Lung (tissue), 12 donors: ENCODE results near the gene MTX2. TPM values are rescaled to one million over a fixed set of nuclear protein-coding genes. Genes with fewer than 3 reads are reported as not detected.

Experiments used
- ATAC-seq: fragments of 200-7000 bp; cut with Tn5 transposase; one replicate; pipeline ENCODE4 v1.9.1; 2020; ENCODE audit warnings: moderate number of reproducible peaks; ENCODE audit not compliant: insufficient read depth, low FRiP score
- DNase-seq, 3 donors: peaks; one replicate each; pipeline ENCODE4 v3.0.0-alpha.2; 2013 to 2017
- H3K27ac ChIP-seq, 2 donors: one replicate each; pipeline ENCODE4 v1.5.1; 2013; ENCODE audit warnings: mild to moderate bottlenecking in 2 of 2, moderate library complexity in 2 of 2, control low read depth in 1 of 2, inconsistent platforms in 1 of 2, low read depth in 1 of 2, low read length in 1 of 2
- H3K27me3 ChIP-seq, 3 donors: one replicate each; pipeline ENCODE4 v1.5.1; 2013; ENCODE audit warnings: low read length in 2 of 3; ENCODE audit not compliant: control insufficient read depth in 3 of 3, insufficient read depth in 3 of 3
- H3K36me3 ChIP-seq, 4 donors: one replicate each; pipeline ENCODE4 v1.5.1; 2013; ENCODE audit warnings: low read length in 4 of 4, mild to moderate bottlenecking in 1 of 4, moderate library complexity in 1 of 4; ENCODE audit not compliant: control insufficient read depth in 4 of 4, insufficient read depth in 4 of 4
- H3K4me1 ChIP-seq, 5 donors: one replicate each; pipeline ENCODE4 v1.5.1; 2013; ENCODE audit warnings: low read length in 5 of 5, mild to moderate bottlenecking in 2 of 5, moderate library complexity in 1 of 5; ENCODE audit not compliant: control insufficient read depth in 5 of 5, insufficient read depth in 5 of 5
- H3K4me3 ChIP-seq: one replicate; pipeline ENCODE4 v1.5.1; 2013; ENCODE audit warnings: mild to moderate bottlenecking, control low read depth, moderate library complexity
- H3K9ac ChIP-seq, 2 donors: one replicate each; pipeline ENCODE4 v1.5.1; 2013; ENCODE audit warnings: low read length in 2 of 2, control low read depth in 1 of 2; ENCODE audit not compliant: insufficient read depth in 1 of 2
- H3K9me3 ChIP-seq, 4 donors: one replicate each; pipeline ENCODE4 v1.5.1; 2013; ENCODE audit warnings: low read length in 3 of 4, mild to moderate bottlenecking in 1 of 4, moderate library complexity in 1 of 4; ENCODE audit not compliant: control insufficient read depth in 4 of 4, insufficient read depth in 3 of 4
- CTCF ChIP-seq: IDR thresholded peaks from 2 replicates; pipeline ENCODE4 v1.5.1; 2012; ENCODE audit warnings: mild to moderate bottlenecking; ENCODE audit errors: control extremely low read depth, extremely low read depth
- WGBS, 2 donors: extraction: QIAGEN DNeasy Blood & Tissue Kit; methylation state at CpG; one replicate each; pipeline ENCODE4 v1.1.7; 2013; 5-methylcytosine and 5-hydroxymethylcytosine counted together
- polyA plus RNA-seq, 2 donors: library from polyadenylated mRNA; stranded (reverse); fragments of 200-250 nt; gene quantifications; one replicate each; pipeline ENCODE4 v1.2.1, GENCODE V29; 2013
- total RNA-seq, 2 donors: library from RNA; depleted of rRNA in 1 of 2; stranded (reverse); fragments of >200 nt in 1 of 2; gene quantifications; one replicate each; pipeline ENCODE4 v1.2.1, GENCODE V29; 2014 to 2021
- donor health status: control.
- donor health status: control.
- donor health status: Bipolar disorder and iron deficiency.
- donor health status: healthy.
- donor health status: DM: yes; HTN: yes; CAD: no.

Gene MTX2
- total and polyA plus RNA-seq, 4 donors = 20.2 to 42.1 (median 27.7) TPM

DNA sequence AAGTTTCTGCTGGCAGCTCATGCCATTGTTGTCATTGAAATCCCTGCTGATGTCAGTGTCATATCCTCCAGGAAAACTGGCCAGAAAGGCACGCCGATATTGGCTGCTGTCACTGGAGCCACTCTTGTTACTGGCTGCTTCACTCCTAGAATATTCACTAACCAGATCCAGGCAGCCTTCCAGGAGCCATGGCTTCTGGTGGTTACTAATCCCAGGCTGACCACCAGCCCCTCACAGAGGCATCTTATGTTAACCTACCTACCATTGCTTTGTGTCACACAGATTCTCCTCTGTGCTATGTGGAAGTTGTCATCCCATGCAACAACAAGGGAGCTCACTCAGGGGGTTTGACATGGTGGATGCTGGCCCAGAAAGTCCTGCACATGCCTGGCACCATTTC is 27.0 kb upstream of the MTX2 start:
- ATAC-seq (no peak), DNase-seq (no peak)
- Histone ChIP-seq H3K4me1 (no peaks in the 10 kb centered on the region), H3K9me3 (peaks cover 0 to 2% (median 0%) of the 10 kb centered on the region in 4 donors), H3K36me3 (no peaks in the 10 kb centered on the region), H3K9ac (no peak overlapping the region), H3K27me3 (peaks cover 0 to 3% (median 2%) of the 10 kb centered on the region in 3 donors), H3K4me3 (no peak overlapping the region), H3K27ac (no peak overlapping the region)
- no peak for TF ChIP-seq CTCF
- WGBS, 2 donors = 71 to 100% methylated on average over 2 of the region's 2 CpGs

GRCh38 chr2:176246331-176246730 is 22.9 kb upstream of the MTX2 start:
- WGBS, 2 donors = 82 to 85% methylated on average over 4 of the region's 4 CpGs
- no peaks in the 10 kb centered on the region for H3K4me1 ChIP-seq
- TF ChIP-seq CTCF = no peak
- no peak overlapping the region for H3K27ac ChIP-seq
- peaks cover 0 to 5% (median 1%) of the 10 kb centered on the region in 4 donors for H3K9me3 ChIP-seq
- DNase-seq (no peak), ATAC-seq (no peak)
- no peak overlapping the region for H3K9ac ChIP-seq
- H3K27me3 ChIP-seq = peaks cover 0 to 2% (median 0%) of the 10 kb centered on the region in 3 donors
- no peak overlapping the region for H3K4me3 ChIP-seq
- H3K36me3 ChIP-seq = no peaks in the 10 kb centered on the region

DNA sequence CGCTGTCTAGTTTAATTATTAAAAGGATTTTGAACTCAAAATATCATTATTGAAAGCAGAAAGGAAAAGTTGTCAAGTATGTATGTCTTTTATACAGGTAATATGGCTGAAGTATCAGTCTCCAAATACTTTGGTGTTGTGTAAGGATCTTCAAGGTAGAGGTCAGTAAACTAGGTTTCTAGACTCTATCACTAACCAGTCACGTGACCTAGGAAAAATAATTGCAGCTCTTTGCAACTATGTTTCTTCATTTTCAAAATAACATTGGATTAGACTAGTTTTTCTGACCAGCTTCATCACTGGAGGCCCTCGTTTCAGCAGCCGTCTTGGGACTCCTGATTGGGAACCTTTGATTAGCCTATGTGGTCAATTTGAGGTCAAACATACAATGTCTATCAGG is 21.4 kb upstream of the MTX2 start:
- H3K36me3 ChIP-seq = no peaks in the 10 kb centered on the region
- no peak overlapping the region for H3K27ac ChIP-seq
- H3K27me3 ChIP-seq = peaks cover 0 to 2% (median 0%) of the 10 kb centered on the region in 3 donors
- DNase-seq (no peak), ATAC-seq (no peak)
- 74 to 90% methylated on average over 4 of the region's 4 CpGs for WGBS, 2 donors
- no peak overlapping the region for H3K4me3 ChIP-seq
- H3K9ac ChIP-seq = no peak overlapping the region
- no peaks in the 10 kb centered on the region for H3K4me1 ChIP-seq
- TF ChIP-seq CTCF = no peak
- peaks cover 0 to 6% (median 1%) of the 10 kb centered on the region in 4 donors for H3K9me3 ChIP-seq

- WGBS, 2 donors = 20 to 28% methylated on average over 1 of the region's 1 CpG
- no peak for TF ChIP-seq CTCF
- no peak for DNase-seq
- peaks cover 0 to 9% (median 0%) of the 10 kb centered on the region in 4 donors for H3K9me3 ChIP-seq
- H3K9ac ChIP-seq = no peak overlapping the region
- H3K4me1 ChIP-seq = no peaks in the 10 kb centered on the region
- no peak for ATAC-seq
- no peak overlapping the region for H3K4me3 ChIP-seq
- H3K36me3 ChIP-seq = no peaks in the 10 kb centered on the region
- no peak overlapping the region for H3K27ac ChIP-seq
- peaks cover 0 to 2% (median 0%) of the 10 kb centered on the region in 3 donors for H3K27me3 ChIP-seq
Observed at GRCh38 chr2:176251928-176252327, 17.3 kb upstream of the MTX2 start.
